Astrocyte (in vitro differentiated cells and primary cell): ENCODE data around the gene TRPM3. TPM values are rescaled to one million over a fixed set of nuclear protein-coding genes. Genes with fewer than 3 reads are reported as not detected.

Experiments
- DNase-seq: peaks from one replicate; pipeline ENCODE4 v3.0.0-alpha.2; 2010; ENCODE audit warnings: low read depth
- FAIRE-seq: peaks from 2 replicates; lab custom pipeline; 2011; peaks lifted over from hg19 to GRCh38; lab: Jason Lieb, UNC
- H2AFZ ChIP-seq: 2 replicates; pipeline ENCODE4 v1.6.0; 2012; ENCODE audit warnings: low read depth, low read length, inconsistent platforms
- H3K27ac ChIP-seq: 2 replicates; pipeline ENCODE4 v1.5.1; 2011; ENCODE audit warnings: low read depth, low read length, inconsistent platforms
- H3K27me3 ChIP-seq: 2 replicates; pipeline ENCODE4 v1.6.0; 2011; ENCODE audit warnings: low read length, inconsistent platforms; ENCODE audit not compliant: insufficient read depth
- H3K36me3 ChIP-seq: 2 replicates; pipeline ENCODE4 v1.5.1; 2011; ENCODE audit warnings: low read length, inconsistent platforms; ENCODE audit not compliant: insufficient read depth
- H3K4me1 ChIP-seq: 2 replicates; pipeline ENCODE4 v1.5.1; 2011; ENCODE audit warnings: low read length, inconsistent platforms; ENCODE audit not compliant: insufficient read depth
- H3K4me2 ChIP-seq: 2 replicates; pipeline ENCODE4 v1.6.0; 2012; ENCODE audit warnings: low read length, inconsistent platforms
- H3K4me3 ChIP-seq: 2 replicates; pipeline ENCODE4 v1.5.1; 2011; ENCODE audit warnings: low read depth, mild to moderate bottlenecking, low read length, inconsistent platforms; ENCODE audit not compliant: insufficient read depth
- H3K79me2 ChIP-seq: 2 replicates; pipeline ENCODE4 v1.6.0; 2012; ENCODE audit warnings: mild to moderate bottlenecking, low read length, inconsistent platforms; ENCODE audit not compliant: insufficient read depth
- H3K9ac ChIP-seq: 2 replicates; pipeline ENCODE4 v1.6.0; 2012; ENCODE audit warnings: mild to moderate bottlenecking, low read length, inconsistent platforms
- H3K9me3 ChIP-seq: 2 replicates; pipeline ENCODE4 v1.5.1; 2012; ENCODE audit warnings: low read depth, mild to moderate bottlenecking, low read length, inconsistent platforms; ENCODE audit not compliant: insufficient read depth
- H4K20me1 ChIP-seq: 2 replicates; pipeline ENCODE4 v1.6.0; 2012; ENCODE audit warnings: low read length, inconsistent platforms; ENCODE audit not compliant: insufficient read depth
- H3K27ac Mint-ChIP-seq: one replicate; pipeline ENCODE4 v1.8.0; 2021; ENCODE audit warnings: mild to moderate bottlenecking, mixed read lengths; ENCODE audit not compliant: unreplicated experiment
- H3K27me3 Mint-ChIP-seq: one replicate; pipeline ENCODE4 v1.8.0; 2021; ENCODE audit warnings: low read depth, mixed read lengths; ENCODE audit not compliant: unreplicated experiment
- H3K36me3 Mint-ChIP-seq: one replicate; pipeline ENCODE4 v1.8.0; 2021; ENCODE audit warnings: low read depth, mixed read lengths; ENCODE audit not compliant: unreplicated experiment
- H3K4me1 Mint-ChIP-seq: one replicate; pipeline ENCODE4 v1.8.0; 2021; ENCODE audit warnings: low read depth, mixed read lengths; ENCODE audit not compliant: unreplicated experiment
- H3K4me3 Mint-ChIP-seq: one replicate; pipeline ENCODE4 v1.8.0; 2021; ENCODE audit warnings: mild to moderate bottlenecking, moderate library complexity, mixed read lengths; ENCODE audit not compliant: unreplicated experiment
- H3K9me3 Mint-ChIP-seq: one replicate; pipeline ENCODE4 v1.8.0; 2021; ENCODE audit warnings: mild to moderate bottlenecking, mixed read lengths; ENCODE audit not compliant: unreplicated experiment
- CTCF ChIP-seq: IDR thresholded peaks from 2 replicates; pipeline ENCODE4 v1.5.1; 2011; ENCODE audit warnings: low read depth, mild to moderate bottlenecking, inconsistent platforms, low read length, moderate library complexity; ENCODE audit not compliant: insufficient read depth
- EZH2 ChIP-seq: IDR thresholded peaks from 2 replicates; pipeline ENCODE4 v1.6.1; 2012; ENCODE audit warnings: mild to moderate bottlenecking, low read length, inconsistent platforms; ENCODE audit not compliant: insufficient read depth
- total RNA-seq: library from RNA; stranded (reverse); gene quantifications from 2 replicates; pipeline ENCODE4 v1.2.1, GENCODE V29; 2021

Gene TRPM3
- total RNA-seq, 1 donor from 2014 or later: 0.14 TPM

GRCh38 chr9:71048280-71048679, 73.1 kb downstream of the TRPM3 start:
- Histone ChIP-seq H3K79me2 (no peaks in the 10 kb centered on the region), H2AFZ (no peak overlapping the region), H3K9me3 (no peaks in the 10 kb centered on the region), H4K20me1 (no peaks in the 10 kb centered on the region), H3K4me1 (no peaks in the 10 kb centered on the region), H3K9ac (no peak overlapping the region), H3K27ac (no peak overlapping the region), H3K27me3 (no peaks in the 10 kb centered on the region), H3K4me2 (no peak overlapping the region), H3K36me3 (no peaks in the 10 kb centered on the region), H3K4me3 (no peak overlapping the region)
- H3K36me3 Mint-ChIP-seq: no peaks in the 10 kb centered on the region
- TF ChIP-seq CTCF (no peak), EZH2 (no peak)
- no peak for FAIRE-seq
- no peak for DNase-seq
- H3K9me3 Mint-ChIP-seq: no peaks in the 10 kb centered on the region
- no peak overlapping the region for H3K27ac Mint-ChIP-seq
- no peaks in the 10 kb centered on the region for H3K4me1 Mint-ChIP-seq
- H3K27me3 Mint-ChIP-seq: no peaks in the 10 kb centered on the region
- H3K4me3 Mint-ChIP-seq: no peak overlapping the region

GRCh38 chr9:71042448-71042990, 78.9 kb downstream of the TRPM3 start:
- Mint-ChIP-seq H3K9me3 (no peaks in the 10 kb centered on the region), H3K4me1 (no peaks in the 10 kb centered on the region), H3K27ac (no peak overlapping the region), H3K4me3 (no peak overlapping the region), H3K36me3 (no peaks in the 10 kb centered on the region), H3K27me3 (no peaks in the 10 kb centered on the region)
- FAIRE-seq: no peak
- Histone ChIP-seq H3K27ac (no peak overlapping the region), H3K79me2 (no peaks in the 10 kb centered on the region), H3K4me1 (no peaks in the 10 kb centered on the region), H4K20me1 (no peaks in the 10 kb centered on the region), H3K9ac (no peak overlapping the region), H3K4me3 (no peak overlapping the region), H3K36me3 (no peaks in the 10 kb centered on the region), H3K4me2 (no peak overlapping the region), H3K27me3 (no peaks in the 10 kb centered on the region), H3K9me3 (no peaks in the 10 kb centered on the region), H2AFZ (no peak overlapping the region)
- no peak for DNase-seq
- TF ChIP-seq EZH2 (no peak), CTCF (no peak)

GRCh38 chr9:71037521-71037920, 83.9 kb downstream of the TRPM3 start:
- DNase-seq (no peak), FAIRE-seq (no peak)
- H3K27ac ChIP-seq: no peak overlapping the region
- H3K4me3 ChIP-seq: no peak overlapping the region
- H3K27me3 Mint-ChIP-seq: no peaks in the 10 kb centered on the region
- no peaks in the 10 kb centered on the region for H3K4me1 Mint-ChIP-seq
- no peaks in the 10 kb centered on the region for H3K9me3 ChIP-seq
- H4K20me1 ChIP-seq: no peaks in the 10 kb centered on the region
- H3K27ac Mint-ChIP-seq: no peak overlapping the region
- H2AFZ ChIP-seq: no peak overlapping the region
- H3K9me3 Mint-ChIP-seq: no peaks in the 10 kb centered on the region
- H3K4me3 Mint-ChIP-seq: no peak overlapping the region
- H3K27me3 ChIP-seq: no peaks in the 10 kb centered on the region
- no peak for TF ChIP-seq CTCF
- TF ChIP-seq EZH2: no peak
- no peaks in the 10 kb centered on the region for H3K79me2 ChIP-seq
- no peaks in the 10 kb centered on the region for H3K36me3 ChIP-seq
- H3K9ac ChIP-seq: no peak overlapping the region
- no peaks in the 10 kb centered on the region for H3K4me1 ChIP-seq
- no peaks in the 10 kb centered on the region for H3K36me3 Mint-ChIP-seq
- H3K4me2 ChIP-seq: no peak overlapping the region
